T follicular helper cell (primary cell): ENCODE data around the gene LMNB1.
A peak's percentile ranks its signal among the peaks of the same experiment; 100 is the strongest.
"Not testable (repeated sequence)": the region's sequence is repeated elsewhere in the genome, so short reads cannot be mapped to it uniquely, and the experiment has no call there.

ENCODE experiments used
- DNase-seq: peaks from one replicate; pipeline ENCODE4 v3.0.0-alpha.2; 2020; ENCODE audit warnings: low read depth
- total RNA-seq, 2 experiments: gene quantifications; one replicate each; lab custom pipeline; 2026; lab: John Stamatoyannopoulos, UW

LMNB1 gene, protein sequence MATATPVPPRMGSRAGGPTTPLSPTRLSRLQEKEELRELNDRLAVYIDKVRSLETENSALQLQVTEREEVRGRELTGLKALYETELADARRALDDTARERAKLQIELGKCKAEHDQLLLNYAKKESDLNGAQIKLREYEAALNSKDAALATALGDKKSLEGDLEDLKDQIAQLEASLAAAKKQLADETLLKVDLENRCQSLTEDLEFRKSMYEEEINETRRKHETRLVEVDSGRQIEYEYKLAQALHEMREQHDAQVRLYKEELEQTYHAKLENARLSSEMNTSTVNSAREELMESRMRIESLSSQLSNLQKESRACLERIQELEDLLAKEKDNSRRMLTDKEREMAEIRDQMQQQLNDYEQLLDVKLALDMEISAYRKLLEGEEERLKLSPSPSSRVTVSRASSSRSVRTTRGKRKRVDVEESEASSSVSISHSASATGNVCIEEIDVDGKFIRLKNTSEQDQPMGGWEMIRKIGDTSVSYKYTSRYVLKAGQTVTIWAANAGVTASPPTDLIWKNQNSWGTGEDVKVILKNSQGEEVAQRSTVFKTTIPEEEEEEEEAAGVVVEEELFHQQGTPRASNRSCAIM
- total RNA-seq = 38.0 to 85.7 reads per million in 2 experiments

DNA sequence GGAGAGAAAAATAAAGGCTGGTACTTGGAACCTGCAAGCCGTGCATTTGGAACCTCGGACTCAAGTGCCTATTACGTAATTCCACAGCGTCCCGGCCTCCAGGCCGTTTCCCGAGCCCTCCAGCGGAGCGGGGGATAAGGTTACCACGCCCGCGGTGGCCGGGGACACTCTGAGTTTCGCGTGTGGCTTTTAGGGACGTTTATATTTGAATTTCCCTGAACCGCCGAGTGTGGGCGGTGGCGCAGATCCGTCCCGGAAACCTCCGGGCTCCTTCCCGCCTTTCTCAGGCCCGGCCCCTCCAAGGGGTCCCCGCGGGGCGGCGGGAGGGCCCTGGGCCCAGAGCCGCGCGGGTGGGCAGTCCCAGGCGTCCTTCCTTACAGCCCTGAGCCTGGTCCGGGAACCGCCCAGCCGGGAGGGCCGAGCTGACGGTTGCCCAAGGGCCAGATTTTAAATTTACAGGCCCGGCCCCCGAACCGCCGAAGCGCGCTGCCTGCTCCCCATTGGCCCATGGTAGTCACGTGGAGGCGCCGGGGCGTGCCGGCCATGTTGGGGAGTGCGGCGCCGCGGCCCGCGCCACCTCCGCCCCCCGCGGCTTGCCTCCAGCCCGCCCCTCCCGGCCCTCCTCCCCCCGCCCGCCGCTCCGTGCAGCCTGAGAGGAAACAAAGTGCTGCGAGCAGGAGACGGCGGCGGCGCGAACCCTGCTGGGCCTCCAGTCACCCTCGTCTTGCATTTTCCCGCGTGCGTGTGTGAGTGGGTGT is at the start of gene LMNB1:
Gene LMNB1 (plus strand): TSS at position 638 of the 758 bp plus-strand sequence. CDS start 373 bp downstream, outside the sequence.
- DNase-seq = peak; percentile 90

DNA sequence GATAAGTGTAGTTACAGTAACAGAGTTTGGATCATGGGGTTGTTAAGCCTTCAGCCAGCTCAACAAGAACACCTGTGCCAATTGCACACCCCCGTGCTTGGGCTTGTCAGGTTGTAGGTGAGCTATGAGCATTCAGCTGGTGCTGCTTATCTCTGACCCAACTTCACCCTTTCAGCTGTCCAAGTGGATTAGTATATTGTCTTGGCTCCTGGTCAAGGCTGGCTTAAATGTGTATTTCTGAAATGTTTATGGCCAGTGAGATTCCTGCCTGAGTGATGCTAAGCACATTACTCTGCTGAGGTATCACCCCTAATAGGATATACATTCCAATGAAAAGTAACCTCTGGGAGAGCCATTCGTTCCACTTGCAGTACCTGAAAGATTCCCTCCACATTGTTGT is 44.2 kb upstream of the LMNB1 start:
- DNase-seq = no peak

DNA sequence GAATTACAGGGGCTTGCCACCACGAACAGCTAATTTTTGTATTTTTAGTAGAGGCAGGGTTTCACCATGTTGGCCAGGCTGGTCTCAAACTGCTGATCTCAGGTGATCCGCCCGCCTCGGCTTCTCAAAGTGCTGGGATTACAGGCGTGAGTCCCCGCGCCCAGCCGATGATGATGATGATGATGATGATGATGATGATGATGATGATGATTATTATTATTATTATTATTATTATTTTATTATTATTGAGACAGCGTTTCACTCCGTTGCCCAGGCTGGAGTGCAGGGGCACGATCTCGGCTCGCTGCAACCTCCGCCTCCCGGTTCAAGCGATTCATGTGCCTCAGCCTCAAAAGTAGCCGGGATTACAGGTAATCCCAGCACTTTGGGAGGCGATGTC is 42.4 kb upstream of the LMNB1 start:
- not testable (repeated sequence) for DNase-seq

DNA sequence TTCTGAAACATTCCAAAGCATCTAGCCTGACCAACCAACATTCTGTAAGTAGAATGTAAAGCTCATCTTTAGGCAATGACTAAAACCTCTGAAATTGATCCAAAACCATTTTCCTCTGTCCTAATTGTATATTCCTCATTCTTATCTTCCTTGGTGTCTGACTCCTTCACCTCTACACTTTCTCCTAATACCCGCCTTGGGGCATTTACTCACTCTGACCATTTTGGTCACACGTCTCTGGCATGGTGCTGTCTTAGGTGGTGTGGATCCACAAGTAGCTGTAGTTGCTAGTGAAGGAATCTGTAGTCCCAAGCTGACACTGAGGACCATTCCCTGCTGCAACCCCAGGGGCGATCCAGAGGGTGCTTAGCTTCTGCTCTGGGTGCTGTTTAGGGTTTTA is 40.8 kb upstream of the LMNB1 start:
- DNase-seq = no peak

DNA sequence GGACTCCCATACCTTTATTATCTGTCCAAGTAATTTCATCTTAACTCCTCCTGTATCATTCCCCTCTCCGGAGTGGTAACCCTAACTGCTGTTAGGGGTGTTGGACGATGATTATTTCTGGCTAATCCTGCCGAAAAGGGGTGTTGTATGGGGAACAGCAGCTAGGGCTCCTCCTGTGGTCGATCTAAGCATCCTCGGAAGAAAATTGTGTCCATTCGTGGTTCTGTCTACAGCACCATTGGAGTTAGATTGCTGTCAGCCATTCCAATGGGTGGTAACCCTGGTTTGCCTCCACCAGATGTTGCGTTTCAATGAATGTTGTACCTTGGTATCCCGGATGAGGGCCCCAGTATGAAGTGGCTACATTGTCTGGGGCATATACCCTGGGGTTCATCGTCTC is 35.6 kb upstream of the LMNB1 start:
- no peak for DNase-seq

DNA sequence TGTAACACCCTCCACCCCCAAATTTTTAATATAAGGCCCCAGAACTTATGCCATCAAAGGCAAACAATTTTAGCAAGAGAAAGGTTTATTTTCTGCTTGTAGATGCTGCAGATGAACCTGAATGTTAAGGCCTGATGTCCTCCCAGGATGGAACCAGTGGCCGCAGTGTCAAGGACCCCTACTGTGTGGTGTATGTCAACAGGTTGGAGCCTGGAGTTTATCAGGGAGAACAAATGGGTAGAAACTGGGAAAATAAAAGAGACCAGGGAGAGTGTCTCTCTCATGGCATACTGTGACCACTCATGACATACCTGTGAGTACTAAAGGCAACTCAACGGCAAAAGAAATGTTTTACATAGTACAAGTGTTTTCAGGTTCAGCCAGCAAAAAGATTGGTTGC is 34.5 kb upstream of the LMNB1 start:
- DNase-seq = no peak

DNA sequence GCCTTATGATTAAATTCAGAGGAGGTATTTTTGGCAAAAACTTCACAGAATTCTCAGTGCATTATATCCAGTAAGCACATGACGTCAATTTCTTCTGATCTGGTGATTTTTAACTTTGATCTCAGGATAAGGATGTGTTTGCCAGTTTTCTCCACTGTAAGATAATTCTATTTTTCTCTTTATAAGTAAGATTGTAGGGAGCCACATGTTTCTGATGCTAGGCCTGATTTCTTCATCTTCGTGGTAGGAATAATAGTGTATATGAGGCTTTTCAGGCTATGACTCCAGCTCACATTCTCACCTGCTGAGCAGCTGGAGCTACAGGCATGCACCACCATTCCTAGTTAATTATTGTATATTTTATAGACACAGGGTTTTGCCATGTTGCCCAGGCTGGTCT is 32.1 kb upstream of the LMNB1 start:
- DNase-seq = no peak

DNA sequence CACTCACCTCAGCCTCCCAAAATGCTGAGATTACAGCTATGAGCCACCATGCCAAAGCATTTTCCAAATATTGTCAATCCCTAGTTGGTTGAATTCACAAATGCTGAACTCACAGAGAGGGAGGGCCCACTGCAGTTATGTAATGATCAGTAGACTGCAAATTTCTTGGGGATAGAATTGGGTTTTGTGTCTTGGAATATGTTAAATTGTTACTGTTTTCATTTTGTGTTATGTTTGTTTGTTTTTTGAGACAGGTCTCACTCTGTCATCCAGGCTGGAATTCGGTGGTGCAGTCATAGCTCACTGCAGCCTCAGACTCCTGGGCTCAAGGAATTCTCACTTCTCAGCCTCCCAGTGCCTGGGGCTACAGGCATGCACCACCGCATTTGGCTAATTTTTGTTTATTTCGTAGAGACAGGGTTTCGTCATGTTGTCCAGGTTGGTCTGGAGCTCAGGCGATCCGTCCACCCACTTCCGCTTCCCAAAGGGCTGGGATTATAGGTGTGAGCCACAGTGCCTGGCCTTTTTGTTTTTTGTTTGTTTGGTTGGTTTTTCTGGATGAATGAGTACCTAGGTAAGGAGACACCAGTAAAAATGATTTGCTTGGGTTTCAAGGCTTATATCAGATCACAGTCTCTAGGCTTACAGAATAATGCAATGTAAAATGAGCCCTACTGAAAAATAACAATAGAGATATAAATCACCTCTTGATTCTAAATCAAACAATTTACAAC is 31.5 kb upstream of the LMNB1 start:
- DNase-seq = no peak

DNA sequence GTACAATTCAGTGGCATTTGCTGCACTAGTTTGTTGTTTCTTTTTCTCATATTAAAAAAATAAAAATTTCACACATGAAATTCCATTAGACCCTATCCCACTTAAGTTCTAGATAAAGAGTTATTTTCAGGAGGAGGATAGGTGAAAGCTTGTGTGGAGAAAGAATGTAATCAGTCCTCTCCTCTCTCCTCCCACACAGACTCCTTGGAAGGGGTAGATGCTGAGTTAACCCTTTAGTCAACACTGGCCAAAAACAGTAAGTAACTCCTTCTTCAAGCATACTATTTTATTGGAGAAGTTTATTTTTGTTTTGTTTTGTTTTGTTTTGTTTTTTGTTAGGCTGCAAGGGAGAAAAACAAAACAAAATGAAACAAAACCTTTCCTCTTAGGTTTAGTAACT is 30.6 kb upstream of the LMNB1 start:
- no peak for DNase-seq

DNA sequence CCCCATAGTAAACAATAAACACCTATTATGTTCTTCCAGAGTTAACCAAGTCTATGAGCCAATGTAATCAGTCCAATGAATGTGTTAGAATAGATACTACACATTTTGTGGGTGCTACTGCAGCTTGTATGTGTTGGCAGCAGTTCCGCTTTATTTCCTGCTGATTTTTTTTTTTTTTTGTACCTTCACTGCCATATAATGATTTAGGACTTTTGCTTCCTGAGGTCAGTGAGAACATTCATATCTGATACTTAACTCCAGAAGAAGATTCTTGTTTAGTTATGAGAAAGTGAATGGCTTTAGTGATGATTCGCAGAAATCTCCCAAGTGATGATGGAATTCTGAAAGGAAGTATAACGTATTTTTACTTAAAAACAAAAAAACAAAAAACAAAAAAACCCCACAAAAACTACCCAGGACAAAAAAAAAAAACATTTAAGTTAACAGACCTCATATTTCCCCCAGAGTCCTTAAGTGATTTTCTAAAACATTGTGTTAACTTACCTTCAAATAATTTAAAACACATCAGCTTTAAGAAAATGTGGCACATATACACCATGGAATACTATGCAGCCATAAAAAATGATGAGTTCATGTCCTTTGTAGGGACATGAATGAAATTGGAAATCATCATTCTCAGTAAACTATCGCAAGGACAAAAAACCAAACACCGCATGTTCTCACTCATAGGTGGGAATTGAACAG is 24.7 kb upstream of the LMNB1 start:
- no peak for DNase-seq

DNA sequence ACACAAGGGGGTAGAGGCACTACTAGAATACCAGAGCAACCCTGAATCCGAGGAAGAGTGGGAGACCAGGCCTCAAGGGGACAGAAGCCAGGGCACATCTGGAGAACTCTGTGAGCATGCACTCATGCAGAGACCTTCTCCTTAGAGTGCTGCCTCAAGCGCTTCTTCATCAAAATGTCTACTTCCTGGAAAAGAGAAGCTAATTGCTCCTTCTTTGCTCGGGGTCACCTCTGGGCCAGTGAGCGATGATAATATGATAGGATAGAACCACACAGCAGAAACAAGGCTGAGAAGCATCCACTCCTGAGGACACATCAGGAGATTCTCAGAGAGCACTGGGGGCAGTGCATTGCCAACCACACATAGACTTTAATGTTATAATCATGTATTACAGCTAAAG is 23.7 kb upstream of the LMNB1 start:
- DNase-seq = no peak

DNA sequence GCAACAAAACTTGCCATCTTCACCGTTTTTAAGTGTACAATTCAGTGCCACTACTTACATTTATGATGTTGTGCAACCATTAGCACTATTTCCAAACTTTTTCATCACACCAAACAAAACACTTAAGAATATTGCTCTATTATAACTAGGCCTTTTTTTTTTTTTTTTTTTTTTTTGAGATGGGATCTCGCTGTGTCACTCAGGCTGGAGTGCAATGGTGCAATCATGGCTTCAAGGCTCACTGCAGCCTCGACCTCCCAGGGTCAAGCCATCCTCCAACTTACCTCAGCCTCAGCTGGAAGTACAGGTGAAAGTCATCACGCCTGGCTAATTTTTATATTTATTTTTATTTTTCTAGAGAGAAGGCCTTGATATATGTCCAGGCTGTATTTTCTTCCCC is 22.3 kb upstream of the LMNB1 start:
- DNase-seq = no peak

DNA sequence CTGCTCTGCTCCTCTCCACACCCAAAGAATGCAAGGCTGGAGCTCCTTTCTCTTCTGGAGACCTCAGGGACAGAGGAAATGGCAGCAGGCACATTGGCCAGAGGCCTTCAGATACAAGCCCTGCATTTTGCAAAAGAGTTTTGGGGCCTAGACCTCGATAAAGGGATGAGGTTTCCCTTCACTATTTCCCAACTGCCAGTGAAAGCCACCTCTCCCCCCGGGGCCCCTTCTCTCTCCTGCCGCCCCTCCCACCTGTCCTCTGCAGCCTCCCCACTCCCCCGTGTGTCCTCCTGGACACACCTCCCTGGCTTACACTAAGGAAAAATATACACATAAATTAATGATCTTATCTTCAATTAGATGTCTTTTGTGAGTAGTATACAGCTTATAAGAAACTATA is 21.3 kb upstream of the LMNB1 start:
- no peak for DNase-seq

DNA sequence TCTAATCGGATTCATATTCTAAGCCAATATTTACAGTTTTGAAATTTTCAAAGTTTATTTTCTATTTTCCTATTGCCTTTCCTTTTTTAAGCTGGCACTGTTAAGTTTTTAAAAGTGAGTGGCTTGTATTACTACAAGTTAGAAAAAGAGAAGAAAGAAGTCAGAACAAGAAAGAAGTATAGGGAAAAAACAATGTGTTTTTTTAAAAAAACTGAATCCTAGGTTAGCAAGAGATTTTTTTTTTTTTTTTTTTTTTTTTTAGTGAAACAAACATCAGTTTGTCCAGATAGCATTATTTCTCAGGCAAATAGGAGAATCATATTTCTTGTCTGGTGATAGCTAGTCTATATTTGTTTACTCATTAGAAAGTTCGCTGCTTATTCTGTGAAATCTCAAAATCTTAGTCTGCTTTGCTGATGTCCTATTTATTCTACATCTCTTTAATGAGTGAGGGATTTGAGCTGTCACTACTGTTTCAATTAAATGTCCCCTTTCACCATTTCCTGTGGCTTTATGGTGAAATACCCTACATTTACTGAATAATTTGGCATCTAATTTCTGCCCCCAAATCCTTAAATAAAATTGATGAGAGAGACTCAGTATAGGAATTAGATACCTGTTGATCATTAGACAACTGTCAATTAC is 19.1 kb upstream of the LMNB1 start:
- DNase-seq = no peak

DNA sequence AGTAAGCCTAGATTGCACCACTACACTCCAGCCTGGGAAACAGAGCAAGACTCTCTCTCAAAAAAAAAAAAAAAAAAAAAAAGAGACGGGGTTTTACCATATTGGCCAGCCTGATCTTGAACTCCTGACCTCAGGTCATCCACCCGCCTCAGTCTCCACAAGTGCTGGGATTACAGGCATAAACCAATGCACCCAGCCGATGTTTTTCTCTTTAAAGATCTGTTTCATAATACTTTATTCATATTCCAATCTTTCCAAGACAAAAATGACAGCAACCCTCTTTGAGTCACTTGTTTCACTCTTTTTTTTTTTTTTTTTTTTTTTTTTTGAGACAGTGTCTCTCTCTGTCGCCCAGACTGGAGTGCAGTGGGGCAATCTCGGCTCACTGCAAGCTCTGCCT is 13.6 kb upstream of the LMNB1 start:
- no peak for DNase-seq

DNA sequence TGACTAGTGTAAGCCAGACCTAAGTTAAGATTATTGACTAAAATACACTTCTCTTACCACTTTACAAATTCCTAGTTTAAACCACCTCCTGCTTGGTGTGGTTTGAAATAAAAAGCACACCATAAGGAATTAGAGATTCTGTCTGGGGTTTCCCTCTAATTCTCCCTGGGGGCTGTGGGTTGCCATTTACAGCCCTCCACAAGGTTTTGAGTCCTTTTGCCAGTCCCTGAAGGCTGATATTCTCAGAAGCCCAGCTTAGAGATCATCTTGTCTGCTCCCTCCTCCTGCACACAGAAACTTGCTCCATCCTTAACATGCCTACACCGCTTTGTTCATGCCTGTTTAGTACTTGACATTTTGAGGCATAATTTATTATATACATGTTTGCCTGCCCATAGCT is 7.2 kb upstream of the LMNB1 start:
- DNase-seq = no peak

DNA sequence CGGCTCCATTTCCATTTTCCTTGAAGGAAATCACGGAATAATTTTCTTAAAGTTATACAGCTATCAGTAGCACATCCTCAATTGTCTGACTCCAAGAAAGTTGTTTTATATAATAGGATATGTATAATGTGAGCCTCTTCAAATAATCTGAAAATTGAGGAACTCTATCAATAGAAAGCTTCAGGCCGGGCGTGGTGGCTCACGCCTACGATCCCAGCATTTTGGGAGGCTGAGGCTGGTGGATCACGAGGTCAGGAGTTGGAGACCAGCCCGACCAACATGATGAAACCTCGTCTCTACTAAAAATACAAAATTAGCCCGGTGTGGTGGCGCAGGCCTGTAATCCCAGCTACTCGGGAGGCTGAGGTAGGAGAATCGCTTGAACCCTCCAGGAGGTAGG is 3.4 kb upstream of the LMNB1 start:
- not testable (repeated sequence) for DNase-seq

DNA sequence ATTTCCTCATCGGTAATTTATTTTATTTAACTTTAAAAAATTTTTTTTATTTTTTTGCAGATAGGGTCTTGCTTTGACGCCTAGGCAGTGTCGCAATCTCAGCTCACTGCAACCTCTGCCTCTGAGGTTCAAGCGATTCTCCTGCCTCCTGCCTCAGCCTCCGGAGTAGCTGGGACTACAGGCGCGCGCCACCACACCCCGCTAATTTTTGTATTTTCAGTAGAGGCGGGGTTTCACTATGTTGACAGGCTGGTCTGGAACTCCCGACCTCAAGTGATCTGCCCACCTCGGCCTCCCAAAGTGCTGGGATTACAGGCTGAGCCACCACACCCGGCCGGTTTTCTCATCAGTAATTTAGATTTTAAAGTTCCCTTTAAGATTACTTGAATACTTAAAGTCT is 2.3 kb upstream of the LMNB1 start:
- DNase-seq = not testable (repeated sequence)

DNA sequence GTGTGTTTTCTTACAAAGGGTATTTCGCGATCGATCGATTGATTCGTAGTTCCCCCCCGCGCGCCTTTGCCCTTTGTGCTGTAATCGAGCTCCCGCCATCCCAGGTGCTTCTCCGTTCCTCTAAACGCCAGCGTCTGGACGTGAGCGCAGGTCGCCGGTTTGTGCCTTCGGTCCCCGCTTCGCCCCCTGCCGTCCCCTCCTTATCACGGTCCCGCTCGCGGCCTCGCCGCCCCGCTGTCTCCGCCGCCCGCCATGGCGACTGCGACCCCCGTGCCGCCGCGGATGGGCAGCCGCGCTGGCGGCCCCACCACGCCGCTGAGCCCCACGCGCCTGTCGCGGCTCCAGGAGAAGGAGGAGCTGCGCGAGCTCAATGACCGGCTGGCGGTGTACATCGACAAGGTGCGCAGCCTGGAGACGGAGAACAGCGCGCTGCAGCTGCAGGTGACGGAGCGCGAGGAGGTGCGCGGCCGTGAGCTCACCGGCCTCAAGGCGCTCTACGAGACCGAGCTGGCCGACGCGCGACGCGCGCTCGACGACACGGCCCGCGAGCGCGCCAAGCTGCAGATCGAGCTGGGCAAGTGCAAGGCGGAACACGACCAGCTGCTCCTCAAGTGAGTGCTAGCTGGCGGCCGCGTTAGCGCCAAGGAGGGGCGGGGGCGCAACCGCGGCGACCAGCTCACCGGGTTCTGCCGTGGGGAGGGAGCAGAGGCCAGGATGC is 480 bp downstream of the LMNB1 start:
- peak; percentile 39 for DNase-seq

DNA sequence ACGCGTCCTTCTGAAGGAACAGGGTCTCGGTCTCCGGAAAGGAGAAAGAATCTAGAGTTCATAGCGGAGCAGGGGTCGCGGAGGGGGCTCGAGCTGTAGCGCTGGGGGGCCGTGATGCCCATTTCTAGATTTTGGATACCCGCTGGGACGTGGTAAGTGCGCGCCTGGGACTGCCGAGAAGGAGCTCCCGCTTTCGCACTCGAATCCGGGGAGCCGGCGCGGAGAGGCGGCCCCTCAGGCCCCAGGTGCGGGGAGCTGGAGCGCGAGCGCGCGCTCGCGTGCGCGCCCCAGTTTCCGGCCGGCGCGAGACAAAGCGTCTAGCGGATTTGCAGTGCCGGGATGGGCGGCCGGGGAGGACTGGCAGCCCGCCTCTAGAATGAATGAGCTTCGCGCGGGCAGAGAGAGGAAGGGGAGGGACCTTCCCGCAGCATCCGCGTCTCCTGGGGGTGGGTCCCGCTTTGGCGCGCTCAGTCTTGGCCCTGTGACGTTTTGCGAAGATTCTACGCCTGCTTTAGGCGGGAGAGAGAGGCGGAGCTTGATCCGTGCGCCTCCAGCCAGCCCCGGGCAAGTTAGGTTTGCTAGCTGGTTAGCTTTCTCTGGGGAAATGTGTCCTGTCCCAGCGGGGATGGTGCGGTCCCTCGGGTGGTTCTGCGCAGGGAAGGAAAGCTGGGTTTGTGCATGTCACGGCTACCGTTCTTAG is 1.2 kb downstream of the LMNB1 start:
- DNase-seq = peak; percentile 90
